Activated CD4-positive, CD25-positive, alpha-beta regulatory T cell (primary cell): ENCODE results near the gene PTH2.

Experiments
- DNase-seq, 4 experiments: peaks; one replicate each; lab custom pipeline; 2025; lab: John Stamatoyannopoulos, UW

The PTH2 gene

DNA sequence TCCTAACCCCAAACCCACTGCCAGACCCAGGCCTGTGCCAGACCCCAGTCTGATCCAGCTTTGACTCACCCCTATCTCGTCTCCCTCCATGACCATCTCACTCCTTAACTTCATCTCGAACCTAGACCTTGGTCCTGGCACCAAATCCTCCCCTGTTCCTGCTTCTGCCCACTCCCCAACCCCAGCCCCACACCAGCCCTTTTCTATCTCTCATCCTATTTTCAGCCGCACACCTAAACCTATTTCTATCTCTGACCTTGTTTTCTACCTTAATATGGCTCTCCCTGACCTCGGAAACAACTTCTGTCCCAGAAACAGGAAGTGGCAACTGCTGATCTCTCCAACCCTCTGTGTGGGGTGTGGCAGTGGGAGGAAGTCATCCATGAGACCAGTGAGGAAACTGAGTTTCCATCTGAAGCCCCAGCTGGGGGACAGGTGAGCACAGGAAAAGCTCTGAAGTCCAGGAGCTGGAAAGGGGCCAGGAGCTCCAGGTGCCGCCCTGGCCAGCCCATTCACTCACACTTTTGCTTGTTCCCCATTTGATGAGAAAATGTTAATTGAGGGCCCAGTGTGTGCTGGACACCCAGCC, 13.7 kb downstream of the PTH2 start:
- DNase-seq: no peak

DNA sequence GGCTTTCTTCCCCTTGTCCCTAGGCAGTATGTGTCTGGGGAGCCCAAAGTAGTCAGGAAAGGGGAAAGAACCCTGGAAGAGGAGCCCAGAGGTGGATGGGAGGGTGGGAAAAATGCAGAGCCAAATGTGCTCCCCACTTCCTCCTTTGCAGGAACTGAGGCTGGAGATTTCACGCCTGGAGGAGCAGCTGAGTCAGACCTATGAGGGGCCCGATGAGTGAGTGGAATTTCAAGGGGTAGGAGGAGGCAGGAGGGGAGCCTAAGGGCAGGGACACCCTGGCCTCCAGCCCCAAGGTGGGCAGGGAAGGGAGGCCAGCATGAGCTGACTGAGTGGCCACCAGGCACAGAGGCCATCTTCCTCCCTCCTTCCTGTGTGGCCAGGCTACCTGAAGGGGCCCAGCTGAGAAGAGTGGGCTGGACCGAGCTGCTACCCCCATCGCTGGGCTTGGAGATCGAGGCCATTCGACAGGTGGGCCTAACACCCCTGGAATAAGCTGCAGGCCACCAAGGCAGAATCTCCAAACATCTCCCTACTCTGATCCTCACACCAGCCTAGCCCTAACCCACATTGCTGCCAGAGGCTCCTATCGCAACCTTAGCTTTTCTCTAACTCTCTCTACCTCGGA, 14.3 kb downstream of the PTH2 start:
- no peak for DNase-seq

DNA sequence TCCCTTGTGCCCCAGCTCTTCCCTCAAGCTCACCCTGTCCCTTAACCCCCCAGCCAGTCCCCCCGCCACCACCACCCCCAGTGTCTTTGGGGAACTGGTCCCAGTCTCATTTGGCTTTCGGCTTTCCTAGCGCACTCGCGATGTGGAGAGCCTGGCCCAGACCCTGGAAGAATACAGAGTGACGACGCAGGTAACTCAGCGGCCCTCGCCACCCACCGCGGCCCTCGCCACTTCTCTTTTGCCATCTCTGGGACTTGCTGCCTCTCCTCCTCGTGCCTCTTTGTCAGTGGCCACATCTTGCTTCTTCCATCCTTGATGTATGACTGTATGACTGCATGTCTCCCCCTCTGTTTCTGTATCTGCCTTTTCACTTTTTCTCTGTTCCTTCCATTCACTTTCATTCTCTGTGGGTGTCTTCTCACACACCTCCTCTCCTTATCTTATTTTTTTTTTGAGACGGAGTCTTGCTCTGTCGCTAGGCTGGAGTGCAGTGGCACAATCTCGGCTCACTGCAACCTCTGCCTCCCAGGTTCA, 15.7 kb downstream of the PTH2 start:
- DNase-seq: no peak

DNA sequence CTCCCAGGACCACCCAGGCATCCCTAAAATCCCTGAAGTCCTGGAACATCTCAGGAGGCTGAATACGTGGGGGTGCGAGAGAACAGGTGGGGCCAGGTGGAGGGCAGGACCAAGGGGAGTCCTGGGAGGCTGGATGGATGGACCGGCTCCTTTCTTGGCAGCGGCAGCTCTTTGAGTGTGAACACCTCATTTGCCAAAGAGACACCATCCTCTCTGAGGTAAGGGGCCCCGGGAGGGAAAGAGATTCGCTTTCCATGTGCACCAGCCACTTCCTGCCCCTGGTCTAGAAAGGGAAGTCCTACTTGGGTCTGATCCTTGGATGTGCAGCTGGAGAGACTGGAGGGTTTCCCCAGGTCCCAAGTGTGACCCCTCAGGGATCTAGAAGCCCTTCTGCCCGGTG, 16.2 kb downstream of the PTH2 start:
- DNase-seq: no peak

DNA sequence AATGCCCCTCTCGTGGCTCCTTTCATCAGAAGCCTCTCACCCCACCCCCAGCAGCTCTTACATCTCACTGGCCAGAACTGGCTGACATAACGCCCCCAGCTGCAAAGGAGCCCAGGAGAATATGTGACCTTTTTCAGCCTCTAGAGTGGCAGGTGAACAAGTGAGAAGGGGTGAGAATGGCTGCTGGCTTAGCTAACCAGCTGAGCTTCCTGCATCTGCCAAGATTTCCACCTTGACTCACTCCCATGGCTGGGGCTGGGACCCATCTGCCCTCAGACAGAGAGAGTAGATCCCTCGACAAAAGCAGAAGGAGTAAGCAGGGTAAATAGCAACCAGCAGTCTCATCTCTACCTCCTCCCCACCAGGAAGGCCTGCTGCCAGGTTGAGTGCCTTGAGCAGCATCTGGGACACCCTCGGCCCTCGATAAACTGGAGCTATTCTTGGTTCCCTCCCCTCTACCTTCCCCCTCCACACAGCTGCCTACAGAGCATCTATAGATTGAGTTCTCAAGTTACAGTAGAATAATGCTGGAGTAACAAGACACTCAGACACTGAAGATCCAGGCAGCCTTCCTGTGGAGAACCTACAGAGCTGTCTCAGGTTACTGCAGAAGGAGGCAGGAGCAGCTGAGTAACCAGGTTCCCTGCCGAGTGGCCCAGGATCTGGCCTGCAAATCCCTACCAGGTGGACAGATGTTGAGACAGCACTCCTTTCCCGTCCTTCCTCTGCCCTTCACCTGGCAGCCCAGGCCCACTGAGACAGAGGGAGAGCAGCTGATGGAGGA, 19.6 kb downstream of the PTH2 start:
- no peak for DNase-seq

DNA sequence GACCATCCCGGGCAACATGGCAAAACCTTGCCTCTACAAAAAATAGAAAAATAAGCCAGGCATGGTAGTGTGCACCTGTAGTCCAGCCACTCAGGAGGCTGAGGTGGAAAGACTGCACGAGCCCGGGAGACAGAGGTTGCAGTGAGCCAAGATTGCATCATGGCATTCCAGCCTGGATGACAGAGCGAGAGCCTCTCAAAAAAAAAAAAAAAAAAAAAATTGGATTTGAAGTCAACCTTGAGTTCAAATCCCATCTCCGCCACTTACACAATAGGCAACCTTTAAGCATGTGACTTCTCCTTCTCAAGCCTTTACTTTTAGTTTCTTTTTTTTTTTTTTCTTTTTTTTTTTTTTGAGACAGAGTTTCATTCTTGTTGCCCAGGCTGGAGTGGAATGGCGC, 23.2 kb downstream of the PTH2 start:
- DNase-seq: no peak

DNA sequence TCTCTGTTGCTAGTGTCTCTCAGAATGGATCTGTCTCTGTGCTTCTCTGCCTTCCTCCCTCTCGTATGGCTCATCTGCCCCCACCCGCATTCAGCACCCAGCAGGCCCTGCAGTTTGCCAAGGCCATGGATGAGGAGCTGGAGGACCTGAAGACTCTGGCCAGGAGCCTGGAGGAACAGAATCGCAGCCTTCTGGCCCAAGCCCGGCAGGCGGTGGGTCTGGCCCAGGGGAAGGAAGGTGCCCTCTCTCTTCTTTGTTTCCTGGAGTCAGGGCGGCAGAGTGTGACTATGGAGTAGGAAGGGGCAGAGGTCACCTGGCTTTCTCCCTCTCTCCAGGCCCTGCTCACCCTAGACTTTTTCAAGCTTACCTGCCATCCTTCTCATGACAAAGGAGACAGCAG, 24.3 kb downstream of the PTH2 start:
- no peak for DNase-seq

DNA sequence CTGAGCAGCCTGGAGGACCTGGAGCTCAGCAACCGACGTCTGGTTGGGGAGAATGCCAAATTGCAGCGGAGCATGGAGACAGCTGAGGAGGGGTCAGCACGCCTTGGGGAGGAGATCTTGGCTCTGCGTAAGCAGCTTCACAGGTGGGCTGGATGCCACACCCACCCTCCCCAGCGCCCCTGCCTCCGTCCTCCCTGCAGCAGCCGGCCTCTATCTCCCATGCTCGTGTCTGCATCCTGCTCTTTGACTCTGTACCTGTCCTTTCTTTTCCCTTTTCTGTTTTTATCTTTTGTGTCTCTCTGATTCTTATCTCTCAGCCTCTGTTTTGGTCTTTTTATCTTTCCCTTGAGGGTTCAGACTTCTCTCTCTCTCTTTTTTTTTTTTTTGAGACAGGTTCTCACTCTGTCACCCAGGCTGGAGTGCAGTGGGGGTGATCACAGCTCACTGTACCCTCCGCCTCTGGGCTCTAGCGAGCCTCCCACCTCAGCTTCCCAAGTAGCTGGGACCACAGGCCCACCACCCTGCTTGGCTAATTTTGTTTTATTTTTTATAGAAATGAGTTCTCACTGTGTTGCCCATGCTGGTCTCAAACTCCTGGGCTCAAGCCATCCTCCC, 25.1 kb downstream of the PTH2 start:
- DNase-seq: no peak

DNA sequence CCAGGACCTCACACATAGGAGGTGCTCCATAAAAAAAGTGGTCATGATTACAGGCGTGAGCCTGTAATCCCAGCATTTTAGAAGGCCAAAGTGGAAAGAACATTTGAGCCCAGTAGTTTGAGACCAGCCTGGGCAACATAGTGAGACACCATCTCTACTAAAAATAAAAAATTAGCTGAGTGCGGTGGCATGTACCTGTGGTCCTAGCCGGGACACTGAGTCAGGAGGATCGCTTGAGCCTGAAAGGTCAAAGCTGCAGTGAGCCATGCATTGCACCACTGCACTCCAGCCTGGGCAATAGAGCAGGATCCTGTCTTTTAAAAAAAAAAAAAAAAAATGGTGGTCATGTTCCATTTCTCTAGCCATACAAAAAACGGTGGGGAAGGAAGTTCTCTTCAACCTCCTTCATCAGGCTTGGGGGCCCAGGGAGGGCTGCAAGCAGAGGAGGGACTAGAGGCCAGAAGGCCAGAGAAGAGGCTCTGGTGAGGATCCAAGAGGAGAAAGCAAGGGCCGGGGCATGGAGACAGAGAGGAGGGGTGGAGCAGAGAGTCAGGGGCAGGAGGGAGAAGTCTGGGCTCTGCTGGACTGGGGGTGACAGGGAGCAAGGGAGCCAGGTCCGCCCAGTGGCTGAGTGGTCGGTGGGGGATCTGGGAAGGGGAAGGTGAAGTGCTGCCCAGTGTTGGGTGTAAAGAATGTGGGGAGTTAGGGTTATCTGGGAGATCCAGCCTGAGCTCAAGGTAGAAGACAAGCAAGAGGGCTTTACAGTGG, 26.3 kb downstream of the PTH2 start:
- no peak for DNase-seq

DNA sequence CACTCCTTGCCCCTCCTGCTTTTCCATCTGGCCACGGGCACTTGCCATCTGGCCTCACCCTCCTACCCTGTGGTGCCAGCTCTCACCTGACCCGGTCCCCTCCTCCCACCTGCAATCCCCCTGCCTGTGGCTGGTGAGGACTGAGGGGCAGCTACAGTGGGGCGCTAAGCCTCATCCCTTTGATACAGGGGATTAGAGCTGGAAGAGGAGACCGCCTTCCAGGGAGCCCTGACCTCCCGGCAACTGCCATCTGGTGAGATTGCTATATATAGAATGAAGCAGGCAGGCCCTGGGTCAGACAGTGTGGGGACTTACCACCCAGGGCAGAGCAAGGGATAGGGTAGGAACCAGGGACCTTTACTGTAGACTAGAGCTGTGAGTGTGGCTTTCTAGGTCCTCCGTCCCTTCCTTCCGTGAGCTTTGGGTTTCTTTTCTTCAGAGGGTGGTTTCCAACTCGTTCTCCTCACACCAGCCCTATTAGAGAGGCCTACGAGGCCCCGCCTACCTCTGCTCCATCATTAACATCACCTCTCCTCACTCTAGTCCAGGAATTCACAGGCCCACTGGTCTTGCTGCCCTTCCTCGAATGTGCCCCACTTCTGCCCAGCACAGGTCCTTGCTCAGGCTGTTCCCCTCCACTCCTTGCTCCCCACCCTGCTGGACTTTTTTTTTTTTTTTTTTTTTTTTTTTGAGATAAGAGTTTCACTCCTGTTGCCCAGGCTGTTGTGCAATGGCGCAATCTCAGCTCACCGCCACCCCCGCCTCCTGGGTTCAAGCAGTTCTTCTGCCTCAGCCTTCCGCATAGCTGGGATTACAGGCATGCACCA, 27.4 kb downstream of the PTH2 start:
- no peak for DNase-seq

DNA sequence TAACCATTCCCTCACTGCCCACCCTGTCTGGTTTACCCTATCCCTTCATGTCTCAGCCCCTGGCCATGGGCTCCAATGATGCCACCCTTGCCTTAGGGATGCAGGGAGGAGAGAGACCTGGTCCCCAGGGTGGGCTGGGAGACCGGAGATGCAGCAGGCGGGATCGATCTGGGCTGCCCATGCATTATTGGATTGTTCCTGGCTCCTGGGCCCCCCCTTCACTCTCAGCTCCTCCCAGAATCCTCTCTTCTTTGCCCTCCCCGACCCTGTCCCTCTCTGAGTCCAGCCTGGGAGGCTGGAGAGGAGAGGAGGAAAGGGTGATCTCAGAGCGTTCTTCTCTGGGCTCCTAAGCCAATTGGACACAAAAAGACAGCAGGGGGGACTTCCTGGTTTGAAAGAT, 29.4 kb downstream of the PTH2 start:
- no peak for DNase-seq

DNA sequence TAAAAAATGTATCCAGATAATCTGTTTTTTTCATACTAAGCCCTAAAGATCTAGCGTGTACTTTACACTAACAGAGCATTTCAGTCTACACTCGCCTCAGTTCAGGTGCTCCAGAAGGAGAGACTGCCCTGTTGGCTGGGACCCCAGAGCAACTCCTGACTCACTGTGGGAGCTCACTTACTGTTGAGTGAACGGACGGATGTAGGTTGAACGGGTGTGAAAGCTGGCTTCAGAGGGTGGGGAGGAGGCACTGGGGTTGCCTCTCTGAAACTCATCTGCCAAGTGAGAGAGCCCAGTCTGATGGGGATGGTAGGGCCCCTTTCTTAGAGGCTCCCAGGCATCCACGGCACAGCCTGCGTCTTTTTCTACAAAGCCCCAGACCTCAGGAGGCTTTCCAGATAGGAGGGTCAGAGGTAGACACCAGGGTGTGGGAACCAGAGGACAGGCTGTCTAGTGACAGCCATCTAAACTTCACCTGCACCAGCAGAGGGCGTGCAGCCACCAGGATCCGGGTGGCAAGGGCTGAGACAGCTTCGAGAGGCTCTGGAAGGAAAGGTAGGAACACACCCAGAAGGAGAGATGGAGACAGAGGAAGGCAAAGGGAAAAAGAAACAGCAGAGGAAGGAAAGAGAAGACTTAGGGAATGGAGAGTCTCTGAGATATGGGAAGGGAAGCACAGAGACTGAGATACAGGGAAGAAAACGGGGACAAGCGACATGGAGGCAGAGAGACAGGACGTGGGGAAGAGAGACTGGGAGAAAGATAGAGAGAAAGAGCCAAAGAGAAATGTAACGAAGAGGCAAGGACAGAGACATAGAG, 31.5 kb downstream of the PTH2 start:
- DNase-seq: peak; percentile 43 to 63 (median 58)

DNA sequence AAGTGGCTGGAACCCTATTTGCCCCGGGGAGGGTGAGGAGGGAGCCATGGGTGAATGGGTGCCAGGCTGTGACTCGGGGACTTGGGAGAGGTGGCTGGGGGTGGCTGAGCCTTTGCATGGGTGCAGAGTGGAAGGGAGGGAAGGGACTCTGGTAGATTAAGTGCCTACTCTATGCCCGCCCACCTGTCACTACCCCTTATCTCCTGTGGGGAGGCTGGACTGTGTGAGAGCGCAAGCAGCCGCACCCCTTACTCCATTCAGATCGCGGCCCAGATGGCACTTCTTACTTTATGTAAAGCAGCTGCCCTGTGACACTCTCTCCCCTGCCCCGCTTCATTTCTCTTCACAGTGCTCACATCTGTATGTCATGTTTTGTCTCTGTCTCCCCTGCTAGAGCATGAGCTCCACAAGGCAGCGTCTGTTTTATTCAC, 32.3 kb downstream of the PTH2 start:
- DNase-seq: no peak

DNA sequence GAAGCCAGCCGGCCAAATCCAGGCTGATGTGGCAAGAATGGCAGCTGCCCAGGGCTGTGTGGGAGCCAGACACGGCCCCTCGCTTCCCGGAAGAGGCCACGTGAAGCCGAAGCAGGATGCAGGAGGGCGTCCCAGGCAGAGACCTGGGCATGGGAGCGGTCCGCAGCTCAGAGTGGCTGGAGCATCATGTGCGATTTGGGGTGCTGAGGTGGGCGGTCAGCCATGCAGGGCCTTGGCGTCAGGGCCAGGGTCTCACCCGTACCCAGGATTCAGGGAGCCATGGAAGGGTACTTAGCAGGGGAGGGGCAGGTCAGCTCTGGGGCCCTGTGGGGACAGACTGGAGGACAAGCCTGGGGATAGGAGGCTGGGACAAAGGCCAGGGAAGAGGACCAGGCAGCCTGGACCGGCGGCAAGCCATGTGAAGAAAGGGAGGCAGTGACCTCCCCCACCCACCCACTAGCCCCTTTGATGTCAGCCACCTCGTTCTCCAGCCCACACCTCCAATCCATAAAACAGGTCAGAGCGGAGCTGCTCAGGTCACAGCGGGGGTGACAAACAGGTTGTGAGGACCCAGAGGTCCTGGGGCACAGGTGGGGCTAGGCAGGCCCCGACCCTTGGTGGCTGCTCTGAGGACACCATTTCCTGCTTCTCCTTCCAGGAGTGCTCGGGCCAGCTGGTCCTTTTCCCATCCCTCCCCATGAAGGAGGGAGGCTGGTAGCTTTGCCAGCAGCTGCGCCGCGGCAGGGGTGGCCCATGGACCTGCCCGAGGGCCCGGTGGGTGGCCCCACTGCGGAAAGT, 32.9 kb downstream of the PTH2 start:
- DNase-seq: no peak

DNA sequence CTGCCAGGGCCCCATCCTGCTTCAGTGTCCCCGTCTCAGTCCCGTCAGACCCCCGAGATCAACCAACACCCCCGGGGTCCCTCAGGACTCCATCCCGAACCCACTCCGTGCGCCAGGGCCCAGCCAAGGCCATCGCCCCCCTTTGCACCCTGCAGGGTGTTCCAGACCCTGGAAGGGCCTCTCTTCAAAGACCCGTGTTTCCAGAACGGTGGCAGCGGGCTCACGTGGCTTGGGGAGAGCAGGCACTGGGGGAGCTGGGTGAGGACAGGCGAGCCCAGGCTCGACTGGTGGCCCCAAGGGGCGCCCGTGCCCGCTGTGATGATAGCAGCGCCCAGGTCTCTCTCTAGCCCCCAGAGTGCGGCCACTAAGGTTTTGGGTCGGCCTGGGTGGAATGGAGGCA, 33.8 kb downstream of the PTH2 start:
- DNase-seq: no peak

DNA sequence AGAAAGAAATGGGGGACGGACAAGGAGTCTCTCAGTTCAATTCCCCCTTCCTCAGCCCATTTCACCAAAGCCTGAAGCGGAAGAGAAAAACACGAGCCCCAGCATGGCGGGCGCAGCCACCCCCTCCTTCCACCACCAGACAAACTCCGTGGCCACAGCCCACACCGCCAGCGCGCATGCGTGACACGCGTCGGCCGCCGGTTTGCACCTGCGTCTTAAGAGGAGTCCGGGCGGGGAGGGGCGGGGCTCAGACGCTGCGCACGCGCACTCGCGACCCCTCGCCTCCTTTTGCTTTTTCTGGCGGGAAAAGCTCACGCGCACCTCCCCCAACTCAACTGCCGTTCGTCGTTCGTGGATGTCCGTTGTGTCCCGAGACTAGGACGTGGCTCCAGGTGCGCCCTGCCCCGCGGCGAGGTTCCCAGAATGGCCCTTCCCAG, 35.3 kb downstream of the PTH2 start, which contains the start of gene KASH5:
TSS of gene KASH5 (plus strand) at position 314 of the 437 bp plus-strand sequence. CDS start 2,635 bp downstream, outside the sequence.
- peak; percentile 33 to 83 (median 74) for DNase-seq

DNA sequence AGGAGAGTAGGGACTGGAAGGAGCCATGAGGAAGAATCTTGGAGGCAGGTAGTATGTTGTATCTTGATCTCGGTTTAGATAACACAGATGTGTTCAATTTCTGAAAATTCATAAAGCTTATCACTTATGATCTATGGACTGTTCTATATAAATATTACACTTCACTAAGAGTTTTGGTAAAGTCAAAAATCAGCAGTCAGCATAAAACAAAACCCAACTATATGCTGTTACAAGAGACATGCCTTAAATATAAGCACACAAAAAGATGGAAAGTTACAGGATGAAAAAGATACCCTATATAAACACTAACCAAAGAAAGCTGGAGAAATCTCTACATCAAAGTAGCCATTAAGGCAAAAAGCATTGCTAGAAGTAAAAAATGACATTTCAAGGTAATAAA, 39.6 kb downstream of the PTH2 start:
- no peak for DNase-seq

DNA sequence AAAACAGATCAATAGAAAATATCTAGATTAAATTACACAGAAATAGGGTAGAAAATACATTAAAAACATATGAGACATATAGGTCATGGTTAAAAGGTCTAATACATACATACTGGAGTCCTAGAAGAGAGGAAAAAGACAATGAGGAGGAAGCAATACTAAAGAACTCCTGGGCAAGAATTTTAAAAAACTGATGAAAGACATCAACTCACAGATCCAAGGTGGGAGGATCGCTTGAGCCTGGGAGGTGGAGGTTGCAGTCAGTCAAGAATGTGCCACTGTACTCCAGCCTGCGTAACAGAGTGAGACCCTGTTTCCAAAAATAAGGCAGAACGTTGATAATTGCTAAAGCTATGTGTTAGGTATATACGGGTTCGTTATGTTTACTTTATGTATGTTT, 40.6 kb downstream of the PTH2 start:
- DNase-seq: no peak

DNA sequence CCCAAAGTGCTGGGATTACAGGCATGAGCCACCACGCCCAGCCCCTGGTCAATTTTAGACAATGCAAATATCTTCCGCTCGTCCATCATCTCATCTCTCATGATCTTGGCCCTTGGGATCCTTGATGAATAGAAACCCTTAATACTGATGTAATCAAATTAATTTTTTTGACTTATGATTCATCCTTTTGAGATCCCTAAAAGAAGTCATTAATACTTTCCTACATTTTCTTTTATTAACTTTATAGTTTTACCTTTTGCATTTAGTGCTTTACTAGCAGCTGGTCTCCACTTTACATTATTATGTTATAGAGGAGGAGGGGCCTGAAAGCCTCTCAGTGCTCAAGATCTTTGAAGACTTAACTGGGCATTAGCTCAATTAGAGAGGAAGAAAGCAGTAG, 42.9 kb downstream of the PTH2 start:
- no peak for DNase-seq
